HCT116 (cell line): ENCODE data around the gene MYO1F. TPM values are rescaled to one million over a fixed set of nuclear protein-coding genes. Genes with fewer than 3 reads are reported as not detected.

Experiments
- ATAC-seq: fragments of 200-7000 bp; cut with Tn5 transposase; 2 replicates; pipeline ENCODE4 v1.9.1; 2020; ENCODE audit warnings: mild to moderate bottlenecking, moderate library complexity
- BruUV-seq: library from RNA; stranded (reverse); fragments of 400-500 nt; replicated peaks from 2 replicates; lab custom pipeline; 2021; lab: Mats Ljungman, UMichigan
- CTCF ChIA-PET: fragments of 300-600 bp; sonication (Branson Sonifier 250); formaldehyde crosslinking; loops from one replicate; lab custom pipeline; 2021; ENCODE audit warnings: antibody characterized with exemption; lab: Charles Lee
- POLR2A ChIA-PET: fragments of 300-600, 350-600 bp; sonication (Branson Sonifier 250); formaldehyde crosslinking; loops from one replicate; lab custom pipeline; 2021; ENCODE audit warnings: antibody characterized with exemption; lab: Charles Lee
- RAD21 ChIA-PET, 2 experiments: fragments of 300-600 bp; sonication (Branson Sonifier 250); formaldehyde crosslinking; loops; one replicate each; lab custom pipeline; 2023; ENCODE audit warnings: low total read pairs in 2 of 2; ENCODE audit not compliant: uncharacterized antibody in 2 of 2, unreplicated experiment in 2 of 2, low non-redundant PET in 1 of 2; lab: Charles Lee
- DNase-seq: peaks from one replicate; pipeline ENCODE4 v3.0.0-alpha.2; 2010; ENCODE audit warnings: low read depth, low spot score
- H2AFZ ChIP-seq: fragments of 200-600 bp; shearing (Covaris generic), sonication (generic); 2 replicates; pipeline ENCODE4 v1.6.1; 2017; ENCODE audit warnings: low read depth, mixed run types, mixed read lengths, antibody characterized with exemption, low read length; ENCODE audit not compliant: poor library complexity, severe bottlenecking
- H3K27ac ChIP-seq: 2 replicates; pipeline ENCODE4 v1.5.1; 2012; ENCODE audit warnings: low read depth, low read length
- H3K27me3 ChIP-seq: fragments of 200-600 bp; sonication (generic); 2 replicates; pipeline ENCODE4 v1.6.1; 2016; ENCODE audit warnings: mixed run types, low read length, mixed read lengths; ENCODE audit not compliant: insufficient read depth
- H3K36me3 ChIP-seq, 2 experiments: fragments of 200-500 bp in 1 of 2; fragments of 200-600 bp in 1 of 2; sonication (Bioruptor generic) in 1 of 2; sonication (generic) in 1 of 2; 2 replicates each; pipeline versions ENCODE4 v1.5.1 to v1.6.1; 2014 to 2016; ENCODE audit warnings: low read length in 2 of 2, inconsistent platforms in 1 of 2, mixed read lengths in 1 of 2, mixed run types in 1 of 2; ENCODE audit not compliant: insufficient read depth in 2 of 2, control insufficient read depth in 1 of 2
- H3K4me1 ChIP-seq, 2 experiments: fragments of 200-600 bp in 1 of 2; sonication (generic) in 1 of 2; 2 replicates each; pipeline versions ENCODE4 v1.5.1 to v1.6.1; 2012 to 2017; ENCODE audit warnings: low read length in 2 of 2, inconsistent platforms in 1 of 2, mild to moderate bottlenecking in 1 of 2, mixed read lengths in 1 of 2, mixed run types in 1 of 2, moderate library complexity in 1 of 2; ENCODE audit not compliant: insufficient read depth in 2 of 2, control insufficient read depth in 1 of 2
- H3K4me2 ChIP-seq: fragments of 200-600 bp; sonication (generic); 2 replicates; pipeline ENCODE4 v1.6.1; 2017; ENCODE audit warnings: mixed run types, low read length, mixed read lengths
- H3K4me3 ChIP-seq, 2 experiments: fragments of 200-600 bp in 1 of 2; sonication (generic) in 1 of 2; replicated peaks in 1 of 2; 2 replicates each; pipeline ENCODE4 v1.5.1; 2011 to 2016; ENCODE audit warnings: low read length in 2 of 2, control low read depth in 1 of 2, low read depth in 1 of 2, mild to moderate bottlenecking in 1 of 2, mixed read lengths in 1 of 2, mixed run types in 1 of 2
- H3K79me2 ChIP-seq: fragments of 200-600 bp; sonication (generic); 2 replicates; pipeline ENCODE4 v1.6.1; 2017; ENCODE audit warnings: mild to moderate bottlenecking, mixed run types, low read length, moderate library complexity, mixed read lengths; ENCODE audit not compliant: insufficient read depth
- H3K9ac ChIP-seq: fragments of 200-600 bp; sonication (generic); 2 replicates; pipeline ENCODE4 v1.6.1; 2016; ENCODE audit warnings: low read length, mixed read lengths
- H3K9me2 ChIP-seq: fragments of 200-600 bp; sonication (generic), shearing (Covaris generic); 2 replicates; pipeline ENCODE4 v1.6.1; 2017; ENCODE audit warnings: mixed run types, mild to moderate bottlenecking, moderate library complexity; ENCODE audit not compliant: insufficient read depth
- H3K9me3 ChIP-seq, 2 experiments: fragments of 200-500 bp in 1 of 2; fragments of 200-600 bp in 1 of 2; sonication (Bioruptor generic) in 1 of 2; sonication (generic) in 1 of 2; 2 replicates each; pipeline ENCODE4 v1.6.1; 2014 to 2017; ENCODE audit warnings: low read length in 2 of 2, mixed read lengths in 2 of 2, inconsistent platforms in 1 of 2, low read depth in 1 of 2, mild to moderate bottlenecking in 1 of 2, mixed run types in 1 of 2, moderate library complexity in 1 of 2; ENCODE audit not compliant: control insufficient read depth in 1 of 2, insufficient read depth in 1 of 2
- H4K20me1 ChIP-seq: fragments of 200-600 bp; sonication (generic), shearing (Covaris generic); 2 replicates; pipeline ENCODE4 v1.6.1; 2017; ENCODE audit warnings: mixed run types, mild to moderate bottlenecking, moderate library complexity; ENCODE audit not compliant: insufficient read depth
- EZH2 ChIP-seq: fragments of 200-600 bp; sonication (generic); IDR thresholded peaks from 2 replicates; pipeline ENCODE4 v1.6.1; 2017; ENCODE audit warnings: antibody characterized with exemption, mixed run types
- EZH2phosphoT487 ChIP-seq: fragments of 200-600 bp; IDR thresholded peaks from 2 replicates; pipeline ENCODE4 v1.6.1; 2018; ENCODE audit warnings: antibody characterized with exemption, borderline replicate concordance
- POLR2A ChIP-seq: IDR thresholded peaks from 2 replicates; pipeline ENCODE4 v1.7.0; 2011; ENCODE audit warnings: borderline replicate concordance; ENCODE audit not compliant: insufficient read depth, insufficient read length; ENCODE audit errors: extremely low read depth
- SIN3A ChIP-seq: IDR thresholded peaks from 2 replicates; pipeline ENCODE4 v1.6.1; 2012; ENCODE audit warnings: low read depth
- SP1 ChIP-seq: IDR thresholded peaks from 2 replicates; pipeline ENCODE4 v1.6.1; 2012; ENCODE audit warnings: low read depth
- SRF ChIP-seq: IDR thresholded peaks from 2 replicates; pipeline ENCODE4 v1.6.1; 2012; ENCODE audit warnings: low read depth
- ZBTB33 ChIP-seq: IDR thresholded peaks from 2 replicates; pipeline ENCODE4 v1.6.1; 2011; ENCODE audit warnings: mild to moderate bottlenecking, low read length, moderate library complexity; ENCODE audit not compliant: insufficient replicate concordance; ENCODE audit errors: extremely low read depth
- intact Hi-C: fragments of 100-400 bp; cut with micrococcal nuclease; formaldehyde crosslinking; loops from 2 replicates; pipeline ENCODE4 v1.10.0; 2022
- total RNA-seq: library from RNA; stranded (reverse); gene quantifications from one replicate; pipeline ENCODE4 v1.2.1, GENCODE V29; 2021; ENCODE audit not compliant: unreplicated experiment
- TF ChIP-seq, protein P1 (sequence below): IDR thresholded peaks from 2 replicates; pipeline ENCODE4 v1.6.1; 2012

Gene MYO1F
- total RNA-seq, 1 experiment from 2014 or later, result 0.39 TPM

DNA sequence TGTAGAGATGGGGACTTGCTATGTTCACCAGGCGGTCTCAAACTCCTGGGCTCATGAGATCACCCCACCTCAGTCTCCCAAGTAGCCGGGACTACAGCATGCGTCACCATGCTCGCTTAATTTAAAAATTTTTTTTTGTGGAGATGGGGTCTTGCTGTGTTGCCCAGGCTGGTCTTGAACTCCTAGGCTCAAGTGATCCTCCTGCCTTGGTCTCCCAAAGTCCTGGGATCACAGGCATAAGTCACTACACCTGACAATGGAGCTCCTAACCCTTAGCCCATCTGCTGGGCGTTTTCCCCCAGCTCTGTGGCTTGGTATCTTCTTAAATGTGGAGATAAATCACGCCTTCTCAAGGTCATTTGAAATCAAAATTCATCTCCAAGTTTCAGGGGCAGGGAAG is 39.6 kb upstream of the MYO1F start:
- H3K79me2 ChIP-seq, result no peaks in the 10 kb centered on the region
- H3K9ac ChIP-seq, result no peak overlapping the region
- BruUV-seq, result no TSS peak
- TF ChIP-seq POLR2A, result no peak
- no peak for TF ChIP-seq SP1
- no peak for TF ChIP-seq EZH2
- no peak for TF ChIP-seq SRF
- TF ChIP-seq EZH2phosphoT487, result no peak
- TF ChIP-seq, protein P1, sequence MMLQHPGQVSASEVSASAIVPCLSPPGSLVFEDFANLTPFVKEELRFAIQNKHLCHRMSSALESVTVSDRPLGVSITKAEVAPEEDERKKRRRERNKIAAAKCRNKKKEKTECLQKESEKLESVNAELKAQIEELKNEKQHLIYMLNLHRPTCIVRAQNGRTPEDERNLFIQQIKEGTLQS, result no peak
- no peak for TF ChIP-seq SIN3A
- TF ChIP-seq ZBTB33, result no peak
- H3K4me2 ChIP-seq, result peak overlapping the region; percentile 65; the same call in 1 of the 2 replicates
- RAD21 ChIA-PET, result no interaction called here
- POLR2A ChIA-PET, result interaction anchor here (0.7 kb wide), 1 partner anchor 312 kb away, joined by 3 read pairs; no protein-coding TSS in a partner anchor
- DNase-seq (no peak), ATAC-seq (no peak)
- no peaks in the 10 kb centered on the region for H4K20me1 ChIP-seq
- CTCF ChIA-PET, result interaction anchor here (3.6 kb wide), 1 partner anchor 25 kb away, joined by 28 read pairs; no protein-coding TSS in a partner anchor
- H3K36me3 ChIP-seq, result no peaks in the 10 kb centered on the region
- intact Hi-C loops, result no loop called here
- no peaks in the 10 kb centered on the region for H3K9me2 ChIP-seq
- H3K27ac ChIP-seq, result no peak overlapping the region
- H2AFZ ChIP-seq, result no peak overlapping the region
- H3K27me3 ChIP-seq, result no peaks in the 10 kb centered on the region
- no peaks in the 10 kb centered on the region for H3K9me3 ChIP-seq
- peaks cover 4 to 24% of the 10 kb centered on the region in 2 experiments for H3K4me1 ChIP-seq
- no peak overlapping the region for H3K4me3 ChIP-seq
